NCI-H2196 treated with DMSO at 0.1 percent for 48 hours (cell line): ENCODE results near the gene TRAF3IP1.
"Not testable (repeated sequence)": the region's sequence is repeated elsewhere in the genome, so short reads cannot be mapped to it uniquely, and the experiment has no call there.

ENCODE experiments used
- DNase-seq: peaks from one replicate; lab custom pipeline; 2025; ENCODE audit not compliant: unreplicated experiment; lab: John Stamatoyannopoulos, UW

The TRAF3IP1 gene

DNA sequence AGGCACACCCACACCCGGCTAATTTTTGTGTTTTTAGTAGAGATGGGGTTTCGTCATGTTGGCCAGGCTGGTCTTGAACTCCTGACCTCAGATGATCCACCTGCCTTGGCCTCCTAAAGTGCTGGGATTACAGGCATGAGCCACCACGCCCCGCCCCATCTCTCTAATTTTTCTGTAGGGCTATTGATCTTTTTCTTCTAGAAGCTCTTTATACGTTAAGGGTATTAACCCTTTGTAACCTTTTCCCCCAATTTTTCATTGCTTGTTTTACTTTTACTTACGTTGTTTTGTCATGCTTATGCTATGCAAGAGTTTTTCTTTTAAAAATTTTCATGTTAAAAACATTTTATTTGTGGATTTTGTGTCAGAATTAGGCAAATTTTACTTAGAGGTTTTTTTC, 121.9 kb downstream of the TRAF3IP1 start:
- DNase-seq, result not testable (repeated sequence)

DNA sequence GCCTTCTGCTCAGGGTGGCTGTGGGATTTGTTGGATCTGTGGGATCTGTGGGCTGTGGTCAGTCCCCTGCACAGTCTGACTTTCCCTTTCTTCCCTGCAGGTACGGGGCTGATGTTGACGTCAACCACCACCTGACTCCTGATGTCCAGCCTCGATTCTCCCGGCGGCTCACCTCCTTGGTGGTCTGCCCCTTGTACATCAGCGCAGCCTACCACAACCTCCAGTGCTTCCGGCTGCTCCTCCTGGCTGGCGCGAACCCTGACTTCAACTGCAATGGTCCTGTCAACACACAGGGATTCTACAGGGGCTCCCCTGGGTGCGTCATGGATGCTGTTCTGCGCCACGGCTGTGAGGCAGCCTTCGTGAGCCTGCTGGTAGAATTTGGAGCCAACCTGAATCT, 123.9 kb downstream of the TRAF3IP1 start:
- DNase-seq, result no peak

DNA sequence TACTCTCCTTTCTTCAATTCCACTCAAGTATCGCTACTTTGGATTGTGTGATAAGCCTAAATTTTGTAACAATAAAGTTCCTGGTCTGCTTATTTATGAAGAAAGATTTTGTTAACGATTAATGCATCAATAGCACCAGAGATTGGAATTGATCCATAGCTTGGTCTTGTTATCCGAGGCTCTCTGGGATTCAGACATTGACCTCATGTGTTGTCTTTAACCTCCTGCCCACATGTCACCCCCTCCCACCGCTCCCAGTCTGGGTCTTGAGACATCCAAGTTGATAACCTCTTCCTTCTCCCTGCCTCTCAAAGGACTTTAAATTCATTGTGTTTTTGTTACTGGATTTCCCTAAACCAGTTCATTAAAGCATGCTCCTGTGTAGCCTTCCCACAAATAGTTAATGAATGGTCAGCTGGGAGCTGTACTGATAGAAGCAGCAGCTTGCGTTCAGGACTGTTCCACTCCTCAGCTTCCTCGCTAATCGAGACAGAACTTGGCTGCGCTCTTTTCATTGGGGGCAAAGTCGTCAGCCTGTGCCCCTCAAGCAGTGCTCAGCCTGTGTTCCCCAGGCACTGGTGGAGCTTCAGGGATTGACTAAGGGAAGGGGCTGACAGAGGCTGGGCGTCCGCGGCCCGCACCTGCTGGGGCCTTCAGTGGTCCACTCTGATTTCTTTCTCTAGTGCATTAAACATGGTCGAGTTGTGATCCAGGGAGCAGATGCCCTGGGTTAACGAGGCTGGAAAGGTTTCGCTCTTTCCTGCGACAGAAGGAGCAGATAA, 125.3 kb downstream of the TRAF3IP1 start:
- no peak for DNase-seq

DNA sequence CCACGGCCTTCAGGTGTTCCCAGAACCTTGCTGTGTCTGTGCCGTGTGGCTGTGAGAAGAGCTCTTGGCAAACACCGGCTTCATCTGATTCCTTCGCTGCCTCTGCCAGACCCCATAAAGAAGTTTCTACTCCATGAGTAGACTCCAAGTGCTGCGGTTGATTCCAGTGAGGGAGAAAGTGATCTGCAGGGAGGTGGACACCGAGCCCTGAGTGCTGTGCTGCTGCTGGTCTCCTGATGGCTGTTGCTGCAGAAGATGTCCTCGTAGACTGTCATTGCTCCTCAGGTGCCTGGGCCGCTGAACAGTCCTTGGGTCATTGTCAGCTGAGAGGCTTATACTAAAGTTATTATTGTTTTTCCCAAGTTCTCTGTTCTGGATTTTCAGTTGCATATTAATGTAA, 126.1 kb downstream of the TRAF3IP1 start:
- DNase-seq, result no peak

DNA sequence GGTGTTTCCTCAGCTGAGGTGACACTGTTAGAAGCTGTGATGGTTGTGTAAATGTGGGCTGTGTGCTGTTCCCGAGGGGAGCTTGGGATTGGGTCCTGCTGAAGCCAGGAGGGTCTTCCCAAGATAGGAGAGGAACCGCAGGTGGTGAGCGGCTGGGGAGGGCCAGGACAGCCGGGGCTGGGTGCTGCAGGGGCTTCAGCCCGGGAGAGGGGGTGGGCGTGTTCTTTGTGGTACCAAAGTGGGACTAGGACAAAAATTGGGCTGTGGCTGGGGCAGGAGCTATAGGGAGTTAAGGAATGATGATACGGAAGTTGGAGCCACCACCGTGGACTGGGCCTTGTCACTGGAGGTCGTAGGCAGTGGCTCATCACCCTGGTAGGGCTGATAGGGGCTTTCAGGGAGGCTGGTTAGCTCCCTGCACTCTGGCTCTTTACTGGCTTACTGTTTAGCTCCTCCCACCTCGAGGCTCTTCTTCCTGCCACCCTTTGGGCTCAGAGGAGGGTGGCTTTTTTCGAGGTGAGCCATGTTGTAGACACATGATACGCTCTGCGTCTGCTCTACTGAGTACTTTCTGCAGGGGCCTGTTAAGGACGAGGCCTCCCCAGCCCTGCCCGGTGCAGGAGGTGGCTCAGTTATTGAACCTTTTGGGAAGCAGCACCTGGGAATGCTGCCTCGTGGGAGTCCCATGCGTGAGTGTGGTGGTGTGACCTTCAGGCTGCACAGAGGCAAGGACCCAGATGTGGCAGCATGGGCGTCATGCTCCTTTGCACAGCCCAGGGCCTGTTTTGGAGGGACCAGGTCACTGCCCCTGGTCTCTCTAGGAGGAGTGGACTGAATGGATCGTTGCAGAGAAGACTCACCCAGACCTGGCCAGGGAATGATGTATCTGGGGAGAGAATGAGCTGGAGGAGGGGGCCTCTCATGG, 128.0 kb downstream of the TRAF3IP1 start:
- no peak for DNase-seq

DNA sequence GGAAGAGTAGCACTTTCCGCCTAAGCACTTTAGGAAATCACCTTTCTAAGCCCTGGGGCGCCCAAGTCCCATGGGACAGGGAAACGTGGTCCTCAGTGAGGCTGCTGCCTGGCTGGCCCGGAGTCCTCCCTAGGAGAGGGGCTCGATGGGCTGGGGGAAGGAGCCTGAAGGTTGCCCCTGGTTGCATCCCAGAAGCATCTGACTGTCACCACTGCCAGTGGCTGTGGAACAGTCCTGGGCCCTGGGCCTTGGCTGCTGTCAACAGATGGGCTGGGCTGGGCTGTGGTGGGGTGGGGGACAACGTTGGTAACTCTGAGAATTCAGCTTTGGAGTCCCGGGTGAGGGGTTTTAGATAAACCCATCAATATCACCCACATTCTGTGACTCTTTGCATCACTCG, 128.9 kb downstream of the TRAF3IP1 start:
- DNase-seq, result no peak

DNA sequence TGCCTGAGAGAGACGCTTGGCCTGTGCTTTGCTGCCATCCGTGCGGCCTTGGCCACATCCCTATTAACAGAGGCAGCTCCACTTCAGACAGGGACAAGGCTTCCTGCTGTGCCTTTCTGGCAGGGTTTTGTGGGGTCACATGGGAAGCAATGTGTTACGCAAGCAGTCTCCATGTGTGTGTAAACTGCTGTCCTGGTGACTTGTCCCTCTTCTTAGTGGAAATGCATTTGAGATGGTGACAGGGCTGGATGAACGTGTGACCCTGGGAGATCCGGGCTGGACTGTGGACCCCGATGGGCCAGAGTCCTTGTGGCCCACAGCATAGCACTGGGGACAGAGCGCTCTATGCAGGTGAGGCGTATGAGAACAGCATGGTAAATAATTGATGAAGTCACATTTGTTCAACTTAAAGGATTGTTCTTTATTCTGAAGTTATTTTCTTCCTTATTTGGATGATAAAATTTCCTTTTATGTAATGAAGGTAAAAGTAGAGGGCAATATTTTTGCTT, 129.6 kb downstream of the TRAF3IP1 start:
- DNase-seq, result no peak

DNA sequence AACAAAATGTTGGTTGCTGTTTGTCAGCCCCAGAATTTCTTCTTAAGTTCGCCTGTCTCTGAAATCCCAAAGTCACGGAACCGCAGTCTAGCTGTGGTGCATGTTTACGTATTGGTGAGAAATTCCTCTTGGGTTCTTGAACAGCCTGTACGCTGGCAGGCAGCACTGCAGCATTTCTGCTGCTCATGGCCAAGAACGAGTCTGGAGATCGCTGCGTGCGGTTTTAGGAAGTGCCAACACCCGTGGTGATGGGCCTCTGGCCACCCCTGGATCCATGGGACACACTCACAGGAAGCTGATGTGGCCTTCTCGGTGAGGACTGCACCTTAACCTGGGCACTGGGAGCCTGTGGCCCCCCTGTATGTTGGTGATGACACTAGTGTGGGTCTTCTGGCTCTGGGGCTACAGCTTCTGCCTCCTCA, 130.1 kb downstream of the TRAF3IP1 start:
- DNase-seq, result no peak
